Measurements from ENCODE around the gene IER3.

DNA sequence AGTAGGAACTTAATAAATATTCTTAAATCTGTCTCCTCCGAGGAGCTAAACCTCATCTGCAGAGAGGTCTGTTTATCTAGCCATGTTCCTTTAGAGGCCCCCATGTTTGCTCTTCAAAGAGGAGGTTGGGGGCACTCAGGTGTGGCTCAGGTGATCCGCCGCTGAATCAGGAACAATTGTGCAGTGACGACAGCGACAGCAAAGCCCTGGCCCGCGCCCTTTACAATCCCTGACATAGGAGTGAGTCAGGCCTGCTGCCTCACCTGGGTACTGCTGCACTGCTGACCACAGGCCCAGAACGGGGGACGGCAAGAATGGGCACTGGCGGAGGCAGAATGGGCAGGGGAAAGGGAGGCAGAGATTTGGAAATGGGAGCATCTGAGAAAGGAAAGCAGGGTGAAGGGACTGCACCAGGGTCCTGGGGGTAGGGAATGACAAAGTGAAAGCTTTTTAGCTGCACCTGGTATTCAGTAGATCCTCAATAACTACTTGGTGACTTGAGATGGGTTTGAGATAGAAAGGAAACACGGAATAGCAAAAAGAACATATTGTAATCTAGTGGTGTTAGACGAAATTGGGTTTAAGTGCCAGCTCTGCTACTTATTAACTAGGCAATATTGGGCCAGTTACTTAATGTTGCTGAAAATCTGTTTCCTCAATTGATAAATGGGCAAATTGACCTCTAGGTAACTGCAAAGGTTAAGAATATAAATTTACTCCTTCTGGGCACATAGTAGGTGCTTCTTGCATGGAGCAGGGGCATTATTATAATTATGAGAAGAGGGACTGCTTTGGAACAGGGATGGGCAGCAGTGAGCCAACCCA, 5.4 kb upstream of the IER3 start:
- no peak for TF ChIP-seq POLR2A (IDR thresholded peaks at IDR 0.05)
- TF ChIP-seq, protein P1, sequence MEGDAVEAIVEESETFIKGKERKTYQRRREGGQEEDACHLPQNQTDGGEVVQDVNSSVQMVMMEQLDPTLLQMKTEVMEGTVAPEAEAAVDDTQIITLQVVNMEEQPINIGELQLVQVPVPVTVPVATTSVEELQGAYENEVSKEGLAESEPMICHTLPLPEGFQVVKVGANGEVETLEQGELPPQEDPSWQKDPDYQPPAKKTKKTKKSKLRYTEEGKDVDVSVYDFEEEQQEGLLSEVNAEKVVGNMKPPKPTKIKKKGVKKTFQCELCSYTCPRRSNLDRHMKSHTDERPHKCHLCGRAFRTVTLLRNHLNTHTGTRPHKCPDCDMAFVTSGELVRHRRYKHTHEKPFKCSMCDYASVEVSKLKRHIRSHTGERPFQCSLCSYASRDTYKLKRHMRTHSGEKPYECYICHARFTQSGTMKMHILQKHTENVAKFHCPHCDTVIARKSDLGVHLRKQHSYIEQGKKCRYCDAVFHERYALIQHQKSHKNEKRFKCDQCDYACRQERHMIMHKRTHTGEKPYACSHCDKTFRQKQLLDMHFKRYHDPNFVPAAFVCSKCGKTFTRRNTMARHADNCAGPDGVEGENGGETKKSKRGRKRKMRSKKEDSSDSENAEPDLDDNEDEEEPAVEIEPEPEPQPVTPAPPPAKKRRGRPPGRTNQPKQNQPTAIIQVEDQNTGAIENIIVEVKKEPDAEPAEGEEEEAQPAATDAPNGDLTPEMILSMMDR (IDR thresholded peaks at IDR 0.05) = no peak
